K562 (cell line): Measurements from ENCODE around the gene PHF12. TPM values are rescaled to one million over a fixed set of nuclear protein-coding genes. Genes with fewer than 3 reads are reported as not detected.

Experiments used
- CC2D1A ChIP-seq: fragments of 450-650 bp; IDR thresholded peaks from 2 replicates; pipeline ENCODE4 v1.6.1; 2017; ENCODE audit warnings: mild to moderate bottlenecking
- CREM ChIP-seq: IDR thresholded peaks from 2 replicates; pipeline ENCODE4 v1.6.1; 2014; ENCODE audit warnings: antibody characterized with exemption, low read depth
- E2F4 ChIP-seq: sonication (generic); formaldehyde crosslinking; IDR thresholded peaks from 2 replicates; pipeline ENCODE4 v1.8.0; 2022; ENCODE audit warnings: mild to moderate bottlenecking, low read depth, missing genetic modification reagents
- ERF ChIP-seq: fragments of 450-650 bp; formaldehyde crosslinking; IDR thresholded peaks from 2 replicates; pipeline ENCODE4 v1.4.0; 2020; ENCODE audit warnings: mild to moderate bottlenecking, mixed read lengths
- ESRRB ChIP-seq: fragments of 250-450 bp; sonication (Bioruptor Pico); IDR thresholded peaks from 2 replicates; pipeline ENCODE4 v1.5.0; 2020; ENCODE audit warnings: mild to moderate bottlenecking, moderate library complexity, borderline replicate concordance
- HDAC1 ChIP-seq, 2 experiments: fragments of 450-650 bp; IDR thresholded peaks; 2 replicates each; pipeline ENCODE4 v1.6.1; 2016 to 2017; ENCODE audit warnings: inconsistent platforms in 1 of 2, mild to moderate bottlenecking in 1 of 2, moderate library complexity in 1 of 2
- MYNN ChIP-seq, 2 experiments: sonication (generic); formaldehyde crosslinking in 1 of 2; IDR thresholded peaks; 2 replicates each; pipeline versions ENCODE4 v1.5.0 to v1.6.1; 2016 to 2020; ENCODE audit warnings: antibody characterized with exemption in 1 of 2, missing genetic modification reagents in 1 of 2
- PHF21A ChIP-seq: fragments of 450-650 bp; IDR thresholded peaks from 2 replicates; pipeline ENCODE4 v1.6.1; 2017; ENCODE audit warnings: low read depth, borderline replicate concordance
- RFX1 ChIP-seq: fragments of 450-650 bp; IDR thresholded peaks from 2 replicates; pipeline ENCODE4 v1.6.1; 2016; ENCODE audit warnings: mild to moderate bottlenecking, moderate library complexity
- SMARCE1 ChIP-seq: fragments of 450-650 bp; IDR thresholded peaks from 2 replicates; pipeline ENCODE4 v1.7.1; 2016; ENCODE audit warnings: mild to moderate bottlenecking
- STAG1 ChIP-seq: sonication (generic); formaldehyde crosslinking; IDR thresholded peaks from 2 replicates; pipeline ENCODE4 v1.5.0; 2020; ENCODE audit warnings: missing genetic modification reagents, borderline replicate concordance
- STAT5B ChIP-seq: fragments of 250-450 bp; sonication (Bioruptor Pico); IDR thresholded peaks from 2 replicates; pipeline ENCODE4 v1.8.0; 2021; ENCODE audit warnings: mild to moderate bottlenecking, inconsistent platforms
- ZNF239 ChIP-seq: fragments of 250-450 bp; sonication (Bioruptor Pico); IDR thresholded peaks from 2 replicates; pipeline ENCODE4 v1.4.0; 2020; ENCODE audit warnings: mild to moderate bottlenecking
- polyA plus RNA-seq, 8 experiments: library from polyadenylated mRNA; depleted of rRNA in 4 of 8; stranded (reverse) in 5 of 8; unstranded in 3 of 8; fragments of >200 nt; fragmentation: Nextera tagmentation in 2 of 8; fragmentation: Illumina TruSeq in 1 of 8; extraction: Ambion mirVana in 2 of 8; extraction: Trizol in 1 of 8; gene quantifications; 2 replicates each; pipeline versions ENCODE4 v1.2.1 to v1.2.3, GENCODE V29; 2011 to 2014; ENCODE audit warnings: inconsistent platforms in 1 of 8, missing spikeins in 1 of 8
- total RNA-seq, 7 experiments: library from RNA; depleted of rRNA in 6 of 7; stranded (reverse); fragments of >200 nt in 6 of 7; fragmentation: Illumina TruSeq in 2 of 7; extraction: Trizol in 2 of 7; gene quantifications; 2 replicates each; pipeline versions ENCODE4 v1.2.1 to v1.2.3, GENCODE V29; 2011 to 2021; ENCODE audit warnings: low replicate concordance in 1 of 7
- TF ChIP-seq, protein P1 (sequence below): fragments of 250-450 bp; sonication (Bioruptor Pico); IDR thresholded peaks from 2 replicates; pipeline ENCODE4 v1.6.1; 2021; ENCODE audit warnings: mild to moderate bottlenecking
- TF ChIP-seq, protein P2 (sequence below): fragments of 450-650 bp; IDR thresholded peaks from 2 replicates; pipeline ENCODE4 v1.6.1; 2018; ENCODE audit not compliant: partially characterized antibody
- TF ChIP-seq, protein P3 (sequence below): fragments of 250-450 bp; sonication (Bioruptor Pico); IDR thresholded peaks from 2 replicates; pipeline ENCODE4 v1.5.0; 2021
- TF ChIP-seq, protein P4 (sequence below): fragments of 450-650 bp; formaldehyde crosslinking; IDR thresholded peaks from 2 replicates; pipeline ENCODE4 v1.4.0; 2020; ENCODE audit warnings: mild to moderate bottlenecking
- TF ChIP-seq, protein P5 (sequence below): fragments of 450-650 bp; IDR thresholded peaks from 2 replicates; pipeline ENCODE4 v1.6.1; 2017; ENCODE audit warnings: antibody characterized with exemption

Gene PHF12
- total and polyA plus RNA-seq, 9 of the 15 experiments (the other 6 are each of a cell fraction or from before 2014, with no cell fraction given) = 0.82 to 31.3 (median 13.5) TPM

DNA sequence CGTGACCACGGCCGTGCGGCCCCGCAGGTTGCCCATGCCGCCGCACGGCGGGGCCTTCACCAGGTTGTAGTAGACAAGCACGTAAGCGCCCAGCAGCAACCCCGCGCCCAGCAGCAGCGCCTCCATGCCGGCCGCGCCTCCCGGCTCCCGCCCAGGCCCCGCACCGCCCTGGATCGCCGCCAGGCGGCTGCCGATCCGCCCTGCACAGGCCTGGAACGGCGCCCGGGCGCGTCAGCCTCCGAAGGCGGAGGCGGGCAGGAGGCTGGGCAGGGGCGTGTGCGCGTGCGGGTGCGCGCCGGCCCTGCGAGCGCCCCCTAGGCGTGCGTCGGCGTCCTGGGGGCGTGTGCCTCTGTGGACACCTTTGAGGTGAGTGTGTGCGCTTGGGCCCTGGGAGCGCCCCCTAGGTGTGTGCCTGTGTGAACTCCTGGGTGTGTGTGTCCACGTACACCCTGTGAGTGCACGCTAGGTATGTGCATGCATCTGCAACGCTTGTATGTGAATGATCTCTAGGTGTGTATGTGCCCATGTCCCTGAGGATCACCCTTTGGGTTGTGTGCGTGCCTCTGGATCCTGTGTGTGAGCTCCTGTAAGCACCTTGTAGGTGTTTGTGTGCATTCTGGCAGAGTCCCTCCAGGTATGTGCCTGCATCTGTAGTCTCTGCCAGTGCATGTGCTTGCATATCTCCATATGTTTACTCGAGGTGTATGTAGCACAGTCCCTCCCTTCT, 48.3 kb downstream of the PHF12 start, which contains the start of gene DHRS13 (continued):
- TF ChIP-seq HDAC1 (IDR thresholded peaks at IDR 0.05) = peak in 1 of 2 experiments; percentile 66; a peak in 3 of 4 replicates
- TF ChIP-seq, protein P1, sequence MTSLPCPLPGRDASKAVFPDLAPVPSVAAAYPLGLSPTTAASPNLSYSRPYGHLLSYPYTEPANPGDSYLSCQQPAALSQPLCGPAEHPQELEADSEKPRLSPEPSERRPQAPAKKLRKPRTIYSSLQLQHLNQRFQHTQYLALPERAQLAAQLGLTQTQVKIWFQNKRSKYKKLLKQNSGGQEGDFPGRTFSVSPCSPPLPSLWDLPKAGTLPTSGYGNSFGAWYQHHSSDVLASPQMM (CRISPR knock-in tag) = no peak
- 0 out of 2 replicates have a peak, but pooled peaks have one; percentile 8 for TF ChIP-seq ERF
- TF ChIP-seq STAG1 (CRISPR knock-in tag) = peak; percentile 68
- TF ChIP-seq ZNF239 (CRISPR knock-in tag) = peak; percentile 45; the same call in 1 of the 2 replicates
- peak; percentile 85 for TF ChIP-seq MYNN (IDR thresholded peaks at IDR 0.05)
- TF ChIP-seq MYNN (CRISPR knock-in tag; IDR thresholded peaks at IDR 0.05) = no peak
- no peak for TF ChIP-seq STAT5B (CRISPR knock-in tag)
- no peak for TF ChIP-seq E2F4 (CRISPR knock-in tag)
- TF ChIP-seq, protein P2, sequence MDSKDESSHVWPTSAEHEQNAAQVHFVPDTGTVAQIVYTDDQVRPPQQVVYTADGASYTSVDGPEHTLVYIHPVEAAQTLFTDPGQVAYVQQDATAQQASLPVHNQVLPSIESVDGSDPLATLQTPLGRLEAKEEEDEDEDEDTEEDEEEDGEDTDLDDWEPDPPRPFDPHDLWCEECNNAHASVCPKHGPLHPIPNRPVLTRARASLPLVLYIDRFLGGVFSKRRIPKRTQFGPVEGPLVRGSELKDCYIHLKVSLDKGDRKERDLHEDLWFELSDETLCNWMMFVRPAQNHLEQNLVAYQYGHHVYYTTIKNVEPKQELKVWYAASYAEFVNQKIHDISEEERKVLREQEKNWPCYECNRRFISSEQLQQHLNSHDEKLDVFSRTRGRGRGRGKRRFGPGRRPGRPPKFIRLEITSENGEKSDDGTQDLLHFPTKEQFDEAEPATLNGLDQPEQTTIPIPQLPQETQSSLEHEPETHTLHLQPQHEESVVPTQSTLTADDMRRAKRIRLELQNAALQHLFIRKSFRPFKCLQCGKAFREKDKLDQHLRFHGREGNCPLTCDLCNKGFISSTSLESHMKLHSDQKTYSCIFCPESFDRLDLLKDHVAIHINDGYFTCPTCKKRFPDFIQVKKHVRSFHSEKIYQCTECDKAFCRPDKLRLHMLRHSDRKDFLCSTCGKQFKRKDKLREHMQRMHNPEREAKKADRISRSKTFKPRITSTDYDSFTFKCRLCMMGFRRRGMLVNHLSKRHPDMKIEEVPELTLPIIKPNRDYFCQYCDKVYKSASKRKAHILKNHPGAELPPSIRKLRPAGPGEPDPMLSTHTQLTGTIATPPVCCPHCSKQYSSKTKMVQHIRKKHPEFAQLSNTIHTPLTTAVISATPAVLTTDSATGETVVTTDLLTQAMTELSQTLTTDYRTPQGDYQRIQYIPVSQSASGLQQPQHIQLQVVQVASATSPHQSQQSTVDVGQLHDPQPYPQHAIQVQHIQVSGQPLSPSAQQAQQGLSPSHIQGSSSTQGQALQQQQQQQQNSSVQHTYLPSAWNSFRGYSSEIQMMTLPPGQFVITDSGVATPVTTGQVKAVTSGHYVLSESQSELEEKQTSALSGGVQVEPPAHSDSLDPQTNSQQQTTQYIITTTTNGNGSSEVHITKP = no peak
- no peak for TF ChIP-seq RFX1
- TF ChIP-seq PHF21A = peak; percentile 52; the same call in 1 of the 2 replicates
- peak; percentile 96 for TF ChIP-seq CREM
- TF ChIP-seq CC2D1A = no peak
- no peak for TF ChIP-seq ESRRB (CRISPR knock-in tag)
- TF ChIP-seq, protein P3, sequence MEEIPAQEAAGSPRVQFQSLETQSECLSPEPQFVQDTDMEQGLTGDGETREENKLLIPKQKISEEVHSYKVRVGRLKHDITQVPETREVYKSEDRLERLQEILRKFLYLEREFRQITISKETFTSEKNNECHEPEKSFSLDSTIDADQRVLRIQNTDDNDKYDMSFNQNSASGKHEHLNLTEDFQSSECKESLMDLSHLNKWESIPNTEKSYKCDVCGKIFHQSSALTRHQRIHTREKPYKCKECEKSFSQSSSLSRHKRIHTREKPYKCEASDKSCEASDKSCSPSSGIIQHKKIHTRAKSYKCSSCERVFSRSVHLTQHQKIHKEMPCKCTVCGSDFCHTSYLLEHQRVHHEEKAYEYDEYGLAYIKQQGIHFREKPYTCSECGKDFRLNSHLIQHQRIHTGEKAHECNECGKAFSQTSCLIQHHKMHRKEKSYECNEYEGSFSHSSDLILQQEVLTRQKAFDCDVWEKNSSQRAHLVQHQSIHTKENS = no peak
- TF ChIP-seq, protein P4, sequence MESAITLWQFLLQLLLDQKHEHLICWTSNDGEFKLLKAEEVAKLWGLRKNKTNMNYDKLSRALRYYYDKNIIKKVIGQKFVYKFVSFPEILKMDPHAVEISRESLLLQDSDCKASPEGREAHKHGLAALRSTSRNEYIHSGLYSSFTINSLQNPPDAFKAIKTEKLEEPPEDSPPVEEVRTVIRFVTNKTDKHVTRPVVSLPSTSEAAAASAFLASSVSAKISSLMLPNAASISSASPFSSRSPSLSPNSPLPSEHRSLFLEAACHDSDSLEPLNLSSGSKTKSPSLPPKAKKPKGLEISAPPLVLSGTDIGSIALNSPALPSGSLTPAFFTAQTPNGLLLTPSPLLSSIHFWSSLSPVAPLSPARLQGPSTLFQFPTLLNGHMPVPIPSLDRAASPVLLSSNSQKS = no peak
- TF ChIP-seq SMARCE1 = 0 out of 2 replicates have a peak, but pooled peaks have one; percentile 16
- TF ChIP-seq, protein P5, sequence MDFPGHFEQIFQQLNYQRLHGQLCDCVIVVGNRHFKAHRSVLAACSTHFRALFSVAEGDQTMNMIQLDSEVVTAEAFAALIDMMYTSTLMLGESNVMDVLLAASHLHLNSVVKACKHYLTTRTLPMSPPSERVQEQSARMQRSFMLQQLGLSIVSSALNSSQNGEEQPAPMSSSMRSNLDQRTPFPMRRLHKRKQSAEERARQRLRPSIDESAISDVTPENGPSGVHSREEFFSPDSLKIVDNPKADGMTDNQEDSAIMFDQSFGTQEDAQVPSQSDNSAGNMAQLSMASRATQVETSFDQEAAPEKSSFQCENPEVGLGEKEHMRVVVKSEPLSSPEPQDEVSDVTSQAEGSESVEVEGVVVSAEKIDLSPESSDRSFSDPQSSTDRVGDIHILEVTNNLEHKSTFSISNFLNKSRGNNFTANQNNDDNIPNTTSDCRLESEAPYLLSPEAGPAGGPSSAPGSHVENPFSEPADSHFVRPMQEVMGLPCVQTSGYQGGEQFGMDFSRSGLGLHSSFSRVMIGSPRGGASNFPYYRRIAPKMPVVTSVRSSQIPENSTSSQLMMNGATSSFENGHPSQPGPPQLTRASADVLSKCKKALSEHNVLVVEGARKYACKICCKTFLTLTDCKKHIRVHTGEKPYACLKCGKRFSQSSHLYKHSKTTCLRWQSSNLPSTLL = no peak
